SK-N-SH treated with all-trans-retinoic acid at 6 μM for 48 hours (cell line): Measurements from ENCODE around the gene HIBCH.

Source experiments
- ARNTL ChIP-seq: fragments of 450-650 bp; formaldehyde crosslinking; IDR thresholded peaks from 2 replicates; pipeline ENCODE4 v1.5.0; 2020; ENCODE audit warnings: low read depth, mild to moderate bottlenecking, moderate library complexity, borderline replicate concordance
- GLIS3 ChIP-seq: fragments of 250-450 bp; sonication (Bioruptor Pico); IDR thresholded peaks from 2 replicates; pipeline ENCODE4 v1.5.0; 2020; ENCODE audit warnings: mild to moderate bottlenecking, moderate library complexity
- PPARA ChIP-seq: fragments of 250-450 bp; sonication (Bioruptor Pico); IDR thresholded peaks from 2 replicates; pipeline ENCODE4 v1.5.0; 2020; ENCODE audit warnings: mild to moderate bottlenecking, borderline replicate concordance
- ZFP30 ChIP-seq: fragments of 450-650 bp; formaldehyde crosslinking; IDR thresholded peaks from 2 replicates; pipeline ENCODE4 v1.5.0; 2022; ENCODE audit warnings: mild to moderate bottlenecking, moderate library complexity
- TF ChIP-seq, protein P1 (sequence below): fragments of 250-450 bp; sonication (Bioruptor Pico); IDR thresholded peaks from 2 replicates; pipeline ENCODE4 v1.8.0; 2020; ENCODE audit warnings: mild to moderate bottlenecking, moderate library complexity, borderline replicate concordance

GRCh38 chr2:190215620-190216019, 104.0 kb downstream of the HIBCH start:
- TF ChIP-seq, protein P1, sequence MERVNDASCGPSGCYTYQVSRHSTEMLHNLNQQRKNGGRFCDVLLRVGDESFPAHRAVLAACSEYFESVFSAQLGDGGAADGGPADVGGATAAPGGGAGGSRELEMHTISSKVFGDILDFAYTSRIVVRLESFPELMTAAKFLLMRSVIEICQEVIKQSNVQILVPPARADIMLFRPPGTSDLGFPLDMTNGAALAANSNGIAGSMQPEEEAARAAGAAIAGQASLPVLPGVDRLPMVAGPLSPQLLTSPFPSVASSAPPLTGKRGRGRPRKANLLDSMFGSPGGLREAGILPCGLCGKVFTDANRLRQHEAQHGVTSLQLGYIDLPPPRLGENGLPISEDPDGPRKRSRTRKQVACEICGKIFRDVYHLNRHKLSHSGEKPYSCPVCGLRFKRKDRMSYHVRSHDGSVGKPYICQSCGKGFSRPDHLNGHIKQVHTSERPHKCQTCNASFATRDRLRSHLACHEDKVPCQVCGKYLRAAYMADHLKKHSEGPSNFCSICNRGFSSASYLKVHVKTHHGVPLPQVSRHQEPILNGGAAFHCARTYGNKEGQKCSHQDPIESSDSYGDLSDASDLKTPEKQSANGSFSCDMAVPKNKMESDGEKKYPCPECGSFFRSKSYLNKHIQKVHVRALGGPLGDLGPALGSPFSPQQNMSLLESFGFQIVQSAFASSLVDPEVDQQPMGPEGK = no peak
- TF ChIP-seq ARNTL (CRISPR knock-in tag) (no peak), PPARA (no peak), ZFP30 (CRISPR knock-in tag) (no peak), GLIS3 (CRISPR knock-in tag) (no peak)
